T follicular helper cell (primary cell): ENCODE measurements around the gene IFNA17.
"Not testable (repeated sequence)": the region's sequence is repeated elsewhere in the genome, so short reads cannot be mapped to it uniquely, and the experiment has no call there.

Experiments used
- DNase-seq: peaks from one replicate; pipeline ENCODE4 v3.0.0-alpha.2; 2020; ENCODE audit warnings: low read depth

The IFNA17 gene

DNA sequence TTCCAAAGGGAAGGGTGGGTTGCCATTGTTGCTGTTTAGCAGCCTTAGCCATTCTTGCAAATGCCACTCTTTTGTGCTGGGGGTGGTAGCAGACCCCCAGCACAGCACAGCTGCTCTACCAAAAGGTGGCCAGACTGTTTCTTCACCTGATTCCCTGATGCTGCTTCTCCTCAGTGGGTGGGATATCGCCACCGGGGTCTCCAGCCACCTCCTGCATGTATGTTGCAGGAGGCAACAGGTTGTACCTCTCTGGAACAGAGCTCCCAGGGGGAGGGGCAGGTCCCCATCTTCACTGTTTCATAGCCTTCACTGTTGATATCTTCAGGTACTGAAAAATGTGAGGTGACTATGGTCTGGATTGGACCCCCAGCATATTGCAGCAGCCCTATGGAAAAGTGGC is 17.2 kb downstream of the IFNA17 start:
- not testable (repeated sequence) for DNase-seq

DNA sequence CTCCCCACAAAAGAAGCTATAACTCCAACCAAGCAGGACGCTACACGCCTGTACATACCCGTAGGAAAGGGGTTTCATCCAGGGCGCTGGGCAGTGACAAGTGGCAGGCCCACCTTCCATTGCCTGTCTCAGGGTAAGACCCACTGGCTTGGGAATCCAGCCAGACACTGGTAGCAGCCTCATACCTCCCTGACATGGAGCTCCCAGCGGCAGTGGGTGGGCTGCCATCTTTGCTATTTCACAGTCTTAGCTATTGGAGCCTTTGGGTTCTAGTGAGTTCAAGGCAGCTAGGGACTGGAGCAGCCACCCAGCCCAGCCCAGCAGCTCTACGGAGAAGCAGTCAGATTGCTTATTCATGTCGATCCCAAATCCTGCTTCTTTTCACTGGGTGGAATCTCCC is 17.7 kb downstream of the IFNA17 start:
- DNase-seq = no peak

DNA sequence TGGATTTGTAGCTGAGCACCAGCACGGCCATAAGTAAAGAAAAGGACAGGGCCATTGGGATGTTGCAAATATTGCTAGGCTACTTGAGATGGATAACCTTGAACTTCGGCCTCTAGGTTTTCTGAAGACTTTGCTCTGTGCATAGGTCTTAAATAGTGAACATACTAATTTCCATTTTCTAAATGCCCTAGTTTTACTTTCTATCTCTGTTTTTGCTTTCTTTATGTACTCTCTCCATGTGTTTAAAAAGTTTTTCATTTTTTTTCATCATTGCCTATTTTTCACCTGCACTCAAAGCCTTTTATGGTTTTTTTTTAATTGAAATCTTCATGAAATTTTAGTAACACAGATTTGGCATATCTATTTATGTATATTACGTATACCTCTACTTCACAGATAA is 21.0 kb downstream of the IFNA17 start, which contains the start of gene IFNA10:
Gene IFNA10 (minus strand): TSS at position 101 of the 400 bp plus-strand sequence. CDS start 46 bp downstream, at position 55.
- DNase-seq = not testable (repeated sequence)

DNA sequence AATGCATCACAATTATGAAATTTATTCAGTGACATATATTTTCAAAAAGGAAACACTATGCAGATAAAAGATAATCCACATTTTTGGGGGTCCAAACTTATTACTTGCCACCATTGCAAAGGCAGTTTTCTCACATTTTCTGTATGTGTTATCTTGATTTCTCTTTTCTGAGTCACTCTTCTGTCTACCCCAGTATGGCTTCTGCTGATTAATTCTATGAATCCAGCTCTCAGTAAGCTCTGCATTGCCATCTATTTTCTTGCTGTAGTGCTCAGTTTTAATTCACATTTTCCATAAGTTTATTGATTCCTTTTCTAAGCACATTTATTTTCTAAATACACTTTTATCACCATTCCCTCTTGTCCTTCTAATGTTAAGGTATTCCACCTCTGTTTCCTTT is 22.8 kb downstream of the IFNA17 start:
- no peak for DNase-seq

DNA sequence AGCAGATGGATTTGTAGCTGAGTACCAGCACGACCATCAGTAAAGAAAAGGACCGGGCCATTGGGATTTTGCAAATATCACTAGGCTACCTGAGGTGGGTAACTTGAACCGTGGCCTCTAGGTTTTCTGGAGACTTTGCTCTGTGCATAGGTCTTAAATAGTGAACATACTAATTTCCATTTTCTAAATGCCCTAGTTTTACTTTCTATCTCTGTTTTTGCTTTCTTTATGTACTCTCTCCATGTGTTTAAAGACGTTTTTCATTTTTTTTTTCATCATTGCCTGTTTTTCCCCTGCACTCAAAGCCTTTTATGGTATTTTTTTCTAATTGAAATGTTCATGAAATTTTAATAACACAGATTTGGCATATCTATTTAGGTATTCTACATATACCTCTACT is 25.9 kb downstream of the IFNA17 start, which contains the start of gene IFNA7:
Gene IFNA7 (minus strand): TSS at position 101 of the 400 bp plus-strand sequence. CDS start 40 bp downstream, at position 61.
- DNase-seq = not testable (repeated sequence)

DNA sequence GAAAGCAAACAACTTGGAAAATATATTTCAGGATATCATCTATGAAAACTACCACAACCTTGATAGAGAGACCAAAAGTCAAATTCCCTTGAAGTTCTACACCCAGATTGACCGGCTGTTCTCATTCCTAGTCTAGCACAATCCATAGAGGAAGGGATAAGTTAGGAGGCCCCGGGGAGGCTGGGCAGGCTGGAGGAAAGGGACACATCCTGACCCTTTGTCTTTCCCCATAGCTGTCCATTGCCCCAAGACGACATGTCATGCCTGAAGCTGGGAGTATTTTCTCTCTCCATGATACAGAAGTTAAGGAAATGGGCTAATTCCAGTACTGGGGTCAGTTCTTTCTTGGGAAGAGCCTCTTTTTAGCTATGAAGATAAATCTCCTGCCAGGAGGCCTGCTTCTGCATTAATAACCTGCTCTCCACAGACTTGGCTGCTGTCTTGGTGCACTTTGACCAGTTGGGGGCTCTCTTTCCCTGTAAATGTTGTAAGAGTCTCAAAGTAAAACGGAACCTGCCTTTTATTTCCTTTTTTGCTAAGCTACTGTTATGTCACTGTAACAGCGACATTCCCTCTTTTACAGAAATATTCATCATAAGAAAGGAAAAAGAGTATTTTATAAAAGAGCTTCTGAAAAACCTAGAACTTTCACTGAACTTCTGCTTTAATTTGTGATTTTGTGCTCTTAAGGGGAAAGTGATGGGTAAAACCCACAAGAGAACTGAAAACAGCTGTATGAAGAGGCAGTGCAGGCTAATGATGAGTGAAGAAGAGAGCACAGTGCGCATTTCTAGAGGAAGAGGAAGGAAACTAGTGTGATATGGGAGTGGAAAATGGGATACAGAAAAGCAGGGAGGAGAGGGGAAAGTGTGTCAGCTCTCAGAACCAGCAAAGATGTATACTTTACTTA is 32.9 kb downstream of the IFNA17 start:
- DNase-seq = peak; percentile 15

DNA sequence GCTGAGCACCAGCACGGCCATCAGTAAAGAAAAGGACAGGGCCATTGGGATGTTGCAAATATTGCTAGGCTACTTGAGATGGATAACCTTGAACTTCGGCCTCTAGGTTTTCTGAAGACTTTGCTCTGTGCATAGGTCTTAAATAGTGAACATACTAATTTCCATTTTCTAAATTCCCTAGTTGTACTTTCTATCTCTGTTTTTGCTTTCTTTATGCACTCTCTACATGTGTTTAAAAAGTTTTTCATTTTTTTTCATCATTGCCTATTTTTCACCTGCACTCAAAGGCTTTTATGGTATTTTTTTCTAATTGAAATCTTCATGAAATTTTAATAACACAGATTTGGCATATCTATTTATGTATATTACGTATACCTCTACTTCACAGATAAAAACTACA is 40.5 kb downstream of the IFNA17 start, which contains the start of gene IFNA4:
Gene IFNA4 (minus strand): TSS at position 101 of the 400 bp plus-strand sequence. CDS start 56 bp downstream, at position 45.
- DNase-seq = not testable (repeated sequence)

DNA sequence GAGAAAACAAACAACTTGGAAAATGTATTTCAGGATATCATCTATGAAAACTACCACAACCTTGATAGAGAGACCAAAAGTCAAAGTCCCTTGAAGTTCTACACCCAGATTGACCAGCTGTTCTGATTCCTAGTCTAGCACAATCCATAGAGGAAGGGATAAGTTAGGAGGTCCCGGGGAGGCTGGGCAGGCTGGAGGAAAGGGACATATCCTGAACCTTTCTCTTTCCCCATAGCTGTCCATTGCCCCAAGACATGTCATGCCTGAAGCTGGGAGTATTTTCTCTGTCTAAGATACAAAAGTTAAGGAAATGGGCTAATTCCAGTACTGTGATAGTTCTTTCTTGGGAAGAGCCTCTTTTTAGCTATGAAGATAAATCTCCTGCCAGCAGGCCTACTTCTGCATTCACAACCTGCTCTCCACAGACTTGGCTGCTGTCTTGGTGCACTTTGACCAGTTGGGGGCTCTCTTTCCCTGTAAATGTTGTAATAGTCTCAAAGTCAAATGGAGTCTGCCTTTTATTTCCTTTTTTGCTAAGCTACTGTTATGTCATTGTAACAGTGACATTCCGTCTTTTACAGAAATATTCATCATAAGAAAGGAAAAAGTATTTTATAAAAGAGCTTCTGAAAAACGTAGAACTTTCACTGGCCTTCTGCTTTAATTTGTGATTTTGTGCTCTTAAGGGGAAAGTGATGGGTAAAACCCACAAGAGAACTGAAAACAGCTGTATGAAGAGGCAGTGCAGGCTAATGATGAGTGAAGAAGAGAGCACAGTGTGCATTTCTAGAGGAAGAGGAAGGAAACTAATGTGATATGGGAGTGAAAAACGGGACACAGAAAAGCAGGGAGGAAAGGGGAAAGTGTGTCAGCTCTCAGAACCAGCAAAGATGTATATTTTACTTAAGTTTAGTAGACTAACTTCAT is 44.9 kb downstream of the IFNA17 start:
- not testable (repeated sequence) for DNase-seq
